ENCODE data around the gene LPP. TPM values are rescaled to one million over a fixed set of nuclear protein-coding genes. Genes with fewer than 3 reads are reported as not detected.

LPP gene
- total RNA-seq, 1 experiment from 2014 or later, result 54.0 TPM

GRCh38 chr3:188335656-188336055 is 181.7 kb downstream of the LPP start:
- H3K27ac ChIP-seq (ENCODE audit: low read depth, low read length), result no peak overlapping the region
- no peaks in the 10 kb centered on the region for H3K9me2 ChIP-seq (ENCODE audit: insufficient read depth)
- TF ChIP-seq FOSL1 (IDR thresholded peaks at IDR 0.05; ENCODE audit: low read depth) (no peak), SP1 (IDR thresholded peaks at IDR 0.05; ENCODE audit: low read depth) (no peak), EGR1 (IDR thresholded peaks at IDR 0.05; ENCODE audit: low read depth) (no peak), YY1 (IDR thresholded peaks at IDR 0.05; ENCODE audit: extremely low read depth, insufficient replicate concordance, low read depth, low read length) (no peak), ELF1 (IDR thresholded peaks at IDR 0.05; ENCODE audit: borderline replicate concordance, low read depth) (no peak), POLR2A (IDR thresholded peaks at IDR 0.05; ENCODE audit: borderline replicate concordance, extremely low read depth, insufficient read depth, insufficient read length) (no peak), ZNF274 (IDR thresholded peaks at IDR 0.05; ENCODE audit: low read depth, low read length) (no peak), TCF7L2 (IDR thresholded peaks at IDR 0.05; ENCODE audit: borderline replicate concordance, extremely low read depth, insufficient read depth, insufficient read length) (no peak), CBX3 (IDR thresholded peaks at IDR 0.05; ENCODE audit: low read depth) (no peak)
- H3K9ac ChIP-seq (ENCODE audit: low read length), result no peak overlapping the region
- no peak for ATAC-seq
- no peak overlapping the region for H2AFZ ChIP-seq (ENCODE audit: low read depth, low read length, poor library complexity, severe bottlenecking)
- no peaks in the 10 kb centered on the region for H3K36me3 ChIP-seq (ENCODE audit: control insufficient read depth in 1 of 2, insufficient read depth in 2 of 2, low read length in 2 of 2)
- CTCF ChIA-PET, result no interaction called here
- H3K4me1 ChIP-seq (ENCODE audit: control insufficient read depth in 1 of 2, insufficient read depth in 2 of 2, low read length in 2 of 2), result no peaks in the 10 kb centered on the region
- no peak for DNase-seq (ENCODE audit: low read depth, low spot score)
- no peaks in the 10 kb centered on the region for H3K27me3 ChIP-seq (ENCODE audit: insufficient read depth, low read length)
- no peaks in the 10 kb centered on the region for H3K79me2 ChIP-seq (ENCODE audit: insufficient read depth, low read length)
- POLR2A ChIA-PET, result no interaction called here
- H3K4me3 ChIP-seq (replicated peaks in 1 of 2; ENCODE audit: low read depth in 1 of 2, low read length in 2 of 2), result no peak overlapping the region
- RAD21 ChIA-PET (ENCODE audit: low non-redundant PET in 1 of 2, low total read pairs in 2 of 2, uncharacterized antibody in 2 of 2, unreplicated experiment in 2 of 2), result no interaction called here
- intact Hi-C loops (cut with micrococcal nuclease), result no loop called here
- no peaks in the 10 kb centered on the region for H3K9me3 ChIP-seq (ENCODE audit: control insufficient read depth in 1 of 2, insufficient read depth in 1 of 2, low read depth in 1 of 2, low read length in 2 of 2)
- no peak overlapping the region for H3K4me2 ChIP-seq (ENCODE audit: low read length)
- H4K20me1 ChIP-seq (ENCODE audit: insufficient read depth), result no peaks in the 10 kb centered on the region
- no TSS peak for BruUV-seq (replicated peaks)

- ChIA-PET RAD21 (ENCODE audit: low non-redundant PET in 1 of 2, low total read pairs in 2 of 2, uncharacterized antibody in 2 of 2, unreplicated experiment in 2 of 2) (no interaction called here), CTCF (no interaction called here), POLR2A (no interaction called here)
- no peak overlapping the region for H3K9ac ChIP-seq (ENCODE audit: low read length)
- H3K27ac ChIP-seq (ENCODE audit: low read depth, low read length), result no peak overlapping the region; the same call in 1 of the 2 replicates
- no peak overlapping the region for H3K4me3 ChIP-seq (replicated peaks in 1 of 2; ENCODE audit: low read depth in 1 of 2, low read length in 2 of 2)
- no peak for DNase-seq (ENCODE audit: low read depth, low spot score)
- no peaks in the 10 kb centered on the region for H3K79me2 ChIP-seq (ENCODE audit: insufficient read depth, low read length)
- no peak overlapping the region for H2AFZ ChIP-seq (ENCODE audit: low read depth, low read length, poor library complexity, severe bottlenecking)
- H3K4me2 ChIP-seq (ENCODE audit: low read length), result no peak overlapping the region
- no peaks in the 10 kb centered on the region for H3K4me1 ChIP-seq (ENCODE audit: control insufficient read depth in 1 of 2, insufficient read depth in 2 of 2, low read length in 2 of 2)
- intact Hi-C loops (cut with micrococcal nuclease), result no loop called here
- H4K20me1 ChIP-seq (ENCODE audit: insufficient read depth), result no peaks in the 10 kb centered on the region
- no TSS peak for BruUV-seq (replicated peaks)
- H3K9me2 ChIP-seq (ENCODE audit: insufficient read depth), result no peaks in the 10 kb centered on the region
- H3K36me3 ChIP-seq (ENCODE audit: control insufficient read depth in 1 of 2, insufficient read depth in 2 of 2, low read length in 2 of 2), result no peaks in the 10 kb centered on the region
- no peak for ATAC-seq
- no peaks in the 10 kb centered on the region for H3K9me3 ChIP-seq (ENCODE audit: control insufficient read depth in 1 of 2, insufficient read depth in 1 of 2, low read depth in 1 of 2, low read length in 2 of 2)
- H3K27me3 ChIP-seq (ENCODE audit: insufficient read depth, low read length), result no peaks in the 10 kb centered on the region
- TF ChIP-seq CTCF (IDR thresholded peaks at IDR 0.05 in 2 of 3, conservative IDR thresholded peaks at IDR 0.05 in 1 of 3; ENCODE audit: borderline replicate concordance in 1 of 3, insufficient read depth in 1 of 3, low read depth in 2 of 3, low read length in 2 of 3), result no peak
- no peak for TF ChIP-seq SIN3A (IDR thresholded peaks at IDR 0.05; ENCODE audit: low read depth)
- no peak for TF ChIP-seq ZFX (IDR thresholded peaks at IDR 0.05)
- TF ChIP-seq SP1 (IDR thresholded peaks at IDR 0.05; ENCODE audit: low read depth), result no peak
- TF ChIP-seq ZNF274 (IDR thresholded peaks at IDR 0.05; ENCODE audit: low read depth, low read length), result no peak
- no peak for TF ChIP-seq MAX (IDR thresholded peaks at IDR 0.05)
- TF ChIP-seq RAD21 (IDR thresholded peaks at IDR 0.05; ENCODE audit: low read depth), result no peak
- no peak for TF ChIP-seq SRF (IDR thresholded peaks at IDR 0.05; ENCODE audit: low read depth)
- no peak for TF ChIP-seq TCF7L2 (IDR thresholded peaks at IDR 0.05; ENCODE audit: borderline replicate concordance, extremely low read depth, insufficient read depth, insufficient read length)
- TF ChIP-seq JUND (IDR thresholded peaks at IDR 0.05), result no peak
- no peak for TF ChIP-seq POLR2A (IDR thresholded peaks at IDR 0.05; ENCODE audit: borderline replicate concordance, extremely low read depth, insufficient read depth, insufficient read length)
- TF ChIP-seq ZBTB33 (IDR thresholded peaks at IDR 0.05; ENCODE audit: extremely low read depth, insufficient replicate concordance, low read length), result no peak
- no peak for TF ChIP-seq FOSL1 (IDR thresholded peaks at IDR 0.05; ENCODE audit: low read depth)
- no peak for TF ChIP-seq EZH2phosphoT487 (IDR thresholded peaks at IDR 0.05; ENCODE audit: borderline replicate concordance)
- no peak for TF ChIP-seq CEBPB (IDR thresholded peaks at IDR 0.05; ENCODE audit: low read depth)
Measured at GRCh38 chr3:188336178-188336577, 182.2 kb downstream of the LPP start.
